Cortex of kidney (tissue), 1 donor: Measurements from ENCODE around the gene SLC2A9.

Source experiments
- DNase-seq: peaks from one replicate; lab custom pipeline; 2025; lab: John Stamatoyannopoulos, UW

SLC2A9 gene

GRCh38 chr4:9962611-9963314 is 58.5 kb downstream of the SLC2A9 start:
- DNase-seq, result no peak

GRCh38 chr4:9954468-9954867 is 66.8 kb downstream of the SLC2A9 start:
- DNase-seq, result no peak

- DNase-seq, result no peak
Measured at GRCh38 chr4:9953089-9953488, 68.2 kb downstream of the SLC2A9 start.

GRCh38 chr4:9952415-9952950 is 68.8 kb downstream of the SLC2A9 start:
- no peak for DNase-seq

GRCh38 chr4:9949573-9949972 is 71.7 kb downstream of the SLC2A9 start:
- DNase-seq, result no peak

GRCh38 chr4:9947168-9948062 is 73.9 kb downstream of the SLC2A9 start:
- DNase-seq, result no peak

DNA sequence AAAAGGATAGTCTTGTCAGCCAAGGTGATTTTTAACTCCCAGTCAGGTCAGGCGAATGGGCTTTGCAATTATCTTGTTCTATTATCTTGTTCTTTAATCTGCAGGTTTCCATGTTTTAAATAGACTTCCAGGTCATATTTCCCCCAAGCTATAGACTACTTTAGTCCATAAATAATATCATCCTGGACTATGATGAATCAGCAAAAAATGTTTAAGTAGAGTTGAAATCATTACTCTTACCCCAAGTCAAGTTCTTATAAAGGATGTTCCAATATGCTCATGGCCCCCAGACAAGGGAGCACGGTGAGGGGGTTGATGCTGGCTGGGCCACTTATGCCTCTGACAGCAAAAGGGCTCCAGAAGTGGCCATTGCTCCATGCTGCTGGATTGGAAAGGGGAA is 75.1 kb downstream of the SLC2A9 start:
- DNase-seq, result no peak

GRCh38 chr4:9944431-9945425 is 76.6 kb downstream of the SLC2A9 start:
- DNase-seq, result no peak

DNA sequence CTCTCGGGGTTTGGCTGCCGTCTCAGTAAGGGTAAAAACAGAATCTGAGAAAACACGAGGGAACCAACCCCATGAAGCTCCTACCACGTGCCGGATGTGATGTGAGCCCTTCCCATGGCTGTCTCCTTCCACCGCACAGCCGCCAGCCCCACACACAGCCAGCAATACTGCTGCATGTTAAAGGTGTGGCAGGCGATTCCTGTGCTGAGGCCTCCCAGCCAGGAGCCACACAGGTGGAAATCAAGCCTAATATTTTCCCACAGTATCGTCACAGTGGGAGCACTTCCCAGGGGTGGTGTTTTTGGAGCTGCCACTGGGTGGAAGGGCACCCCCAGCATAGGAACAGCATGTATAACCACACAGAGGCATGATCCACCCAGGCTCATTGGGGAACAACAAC is 77.5 kb downstream of the SLC2A9 start:
- no peak for DNase-seq

GRCh38 chr4:9942921-9943600 is 78.2 kb downstream of the SLC2A9 start:
- DNase-seq, result no peak

- no peak for DNase-seq
Measured at GRCh38 chr4:9942139-9942538, 79.2 kb downstream of the SLC2A9 start.

- no peak for DNase-seq
Measured at GRCh38 chr4:9940041-9940440, 81.3 kb downstream of the SLC2A9 start.

GRCh38 chr4:9938933-9939332 is 82.4 kb downstream of the SLC2A9 start:
- no peak for DNase-seq

DNA sequence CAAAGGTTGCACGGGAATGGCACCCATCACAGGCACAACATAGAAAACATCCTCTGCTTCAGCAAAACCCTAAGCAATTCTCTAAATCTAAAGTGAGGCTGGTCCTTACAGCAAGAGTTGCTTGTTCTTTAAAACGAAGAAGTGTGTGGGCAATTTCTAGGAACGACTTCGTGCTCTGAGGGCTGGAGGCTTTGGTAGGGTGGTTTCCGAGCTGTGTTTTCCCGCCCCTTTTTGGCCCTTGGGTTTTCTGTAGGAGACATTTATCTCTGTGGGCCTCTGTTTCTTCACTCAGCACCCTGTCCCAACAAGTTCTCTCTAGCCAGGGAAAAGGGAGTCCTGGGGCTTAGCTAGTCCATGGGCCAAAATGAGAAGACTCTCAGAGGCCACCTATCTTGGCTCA is 84.2 kb downstream of the SLC2A9 start:
- no peak for DNase-seq

GRCh38 chr4:9936129-9936644 is 85.1 kb downstream of the SLC2A9 start:
- DNase-seq, result no peak

- no peak for DNase-seq
Measured at GRCh38 chr4:9933956-9934355, 87.3 kb downstream of the SLC2A9 start.

DNA sequence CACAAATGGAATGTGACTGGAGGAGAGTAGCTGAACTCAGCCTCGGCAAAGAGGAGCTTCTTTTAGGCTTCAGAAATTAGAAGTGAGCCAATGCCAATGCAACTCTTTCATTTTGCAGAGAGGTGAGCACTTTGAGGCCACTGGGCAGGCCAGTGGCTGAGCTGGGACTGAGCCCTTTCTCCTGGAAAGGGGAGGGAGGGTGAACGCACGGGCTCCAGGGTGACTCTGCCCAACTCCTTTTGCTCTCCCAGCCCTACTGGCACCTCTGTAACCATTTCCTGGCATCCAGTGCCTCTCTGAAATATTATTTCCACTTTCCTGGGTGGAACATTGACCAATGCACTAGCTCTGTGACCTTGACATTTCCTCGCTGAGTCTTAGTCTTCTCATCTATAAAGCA is 88.1 kb downstream of the SLC2A9 start:
- DNase-seq, result no peak

GRCh38 chr4:9932771-9933170 is 88.5 kb downstream of the SLC2A9 start:
- DNase-seq, result no peak

- no peak for DNase-seq
Measured at GRCh38 chr4:9931146-9931545, 90.2 kb downstream of the SLC2A9 start.

GRCh38 chr4:9929111-9929510 is 92.2 kb downstream of the SLC2A9 start:
- no peak for DNase-seq
